Mesenchymal stem cell (in vitro differentiated cells and primary cell): ENCODE measurements around the gene NPFFR2.

ENCODE experiments used
- DNase-seq: peaks from one replicate; pipeline ENCODE4 v3.0.0-alpha.2; 2013
- H2AFZ ChIP-seq: one replicate; pipeline ENCODE4 v1.6.1; 2013; ENCODE audit warnings: low read depth, mild to moderate bottlenecking, control low read depth, inconsistent platforms, low read length, moderate library complexity
- H2AK5ac ChIP-seq: 2 replicates; pipeline ENCODE4 v1.6.1; 2013; ENCODE audit warnings: low read length, moderate library complexity, mild to moderate bottlenecking, inconsistent platforms; ENCODE audit not compliant: severe bottlenecking
- H2BK120ac ChIP-seq: one replicate; pipeline ENCODE4 v1.6.1; 2013; ENCODE audit warnings: low read depth, mild to moderate bottlenecking, inconsistent platforms, low read length, moderate library complexity
- H2BK12ac ChIP-seq, 2 experiments: one replicate each; pipeline ENCODE4 v1.6.1; 2013; ENCODE audit warnings: inconsistent platforms in 2 of 2, low read length in 2 of 2, mild to moderate bottlenecking in 2 of 2, moderate library complexity in 2 of 2, control low read depth in 1 of 2
- H2BK15ac ChIP-seq: one replicate; pipeline ENCODE4 v1.6.1; 2013; ENCODE audit warnings: mild to moderate bottlenecking, low read depth, inconsistent platforms; ENCODE audit not compliant: poor library complexity, severe bottlenecking
- H2BK5ac ChIP-seq: 2 replicates; pipeline ENCODE4 v1.6.1; 2013; ENCODE audit warnings: low read depth, mild to moderate bottlenecking, low read length, control low read depth, inconsistent platforms; ENCODE audit not compliant: poor library complexity, severe bottlenecking
- H3K14ac ChIP-seq, 2 experiments: one replicate each; pipeline ENCODE4 v1.6.1; 2013; ENCODE audit warnings: inconsistent platforms in 2 of 2, low read length in 2 of 2, control low read depth in 1 of 2, mild to moderate bottlenecking in 1 of 2, moderate library complexity in 1 of 2
- H3K18ac ChIP-seq, 2 experiments: one replicate each; pipeline ENCODE4 v1.6.1; 2013; ENCODE audit warnings: inconsistent platforms in 2 of 2, low read length in 2 of 2, control low read depth in 1 of 2, low read depth in 1 of 2, mild to moderate bottlenecking in 1 of 2
- H3K23ac ChIP-seq, 2 experiments: one replicate each; pipeline ENCODE4 v1.6.1; 2013; ENCODE audit warnings: inconsistent platforms in 2 of 2, low read length in 2 of 2, mild to moderate bottlenecking in 2 of 2, moderate library complexity in 2 of 2, control low read depth in 1 of 2
- H3K27ac ChIP-seq: 2 replicates; pipeline ENCODE4 v1.5.1; 2013; ENCODE audit warnings: mild to moderate bottlenecking, moderate library complexity, low read length, control low read depth, inconsistent platforms; ENCODE audit not compliant: poor library complexity, severe bottlenecking
- H3K27me3 ChIP-seq, 2 experiments: 2 replicates each; pipeline versions ENCODE4 v1.6.1 to v1.7.0; 2013; ENCODE audit warnings: low read length in 2 of 2, mild to moderate bottlenecking in 2 of 2, moderate library complexity in 2 of 2, control low read depth in 1 of 2, inconsistent platforms in 1 of 2; ENCODE audit not compliant: control insufficient read depth in 1 of 2, insufficient read depth in 1 of 2
- H3K36me3 ChIP-seq, 2 experiments: 2 replicates each; pipeline versions ENCODE4 v1.6.1 to v1.7.0; 2013; ENCODE audit warnings: low read length in 2 of 2, control low read depth in 1 of 2, inconsistent platforms in 1 of 2, low read depth in 1 of 2, mild to moderate bottlenecking in 1 of 2; ENCODE audit not compliant: insufficient read depth in 2 of 2, control insufficient read depth in 1 of 2
- H3K4ac ChIP-seq, 2 experiments: one replicate each; pipeline ENCODE4 v1.6.1; 2013; ENCODE audit warnings: inconsistent platforms in 2 of 2, low read length in 2 of 2, mild to moderate bottlenecking in 2 of 2, moderate library complexity in 2 of 2, control low read depth in 1 of 2, low read depth in 1 of 2
- H3K4me1 ChIP-seq: 2 replicates; pipeline ENCODE4 v1.6.1; 2013; ENCODE audit warnings: low read depth, low read length, control low read depth; ENCODE audit not compliant: control insufficient read depth, insufficient read depth
- H3K4me2 ChIP-seq: 2 replicates; pipeline ENCODE4 v1.6.1; 2013; ENCODE audit warnings: low read length, mild to moderate bottlenecking, inconsistent platforms; ENCODE audit not compliant: poor library complexity, severe bottlenecking
- H3K4me3 ChIP-seq, 2 experiments: 2 replicates each; pipeline versions ENCODE4 v1.5.1 to v1.7.0; 2013; ENCODE audit warnings: low read length in 2 of 2, mild to moderate bottlenecking in 2 of 2, control low read depth in 1 of 2, low read depth in 1 of 2; ENCODE audit not compliant: insufficient read depth in 1 of 2
- H3K79me1 ChIP-seq: replicated peaks from 2 replicates; pipeline ENCODE4 v1.6.1; 2013; ENCODE audit warnings: mild to moderate bottlenecking, control low read depth, low read length, inconsistent platforms; ENCODE audit not compliant: poor library complexity, severe bottlenecking
- H3K9ac ChIP-seq: 2 replicates; pipeline ENCODE4 v1.7.0; 2013; ENCODE audit warnings: mild to moderate bottlenecking, low read length, moderate library complexity
- H3K9me3 ChIP-seq: 2 replicates; pipeline ENCODE4 v1.7.0; 2013; ENCODE audit warnings: mild to moderate bottlenecking, low read length; ENCODE audit not compliant: control insufficient read depth
- H4K8ac ChIP-seq: one replicate; pipeline ENCODE4 v1.6.1; 2013; ENCODE audit warnings: inconsistent platforms, mild to moderate bottlenecking, low read length, moderate library complexity
- H4K91ac ChIP-seq: one replicate; pipeline ENCODE4 v1.6.1; 2013; ENCODE audit warnings: mild to moderate bottlenecking, low read length, inconsistent platforms
- WGBS: methylation state at CpG from one replicate; pipeline ENCODE4 v1.1.7; 2013; ENCODE audit warnings: mixed read lengths; 5-methylcytosine and 5-hydroxymethylcytosine counted together

The NPFFR2 gene

DNA sequence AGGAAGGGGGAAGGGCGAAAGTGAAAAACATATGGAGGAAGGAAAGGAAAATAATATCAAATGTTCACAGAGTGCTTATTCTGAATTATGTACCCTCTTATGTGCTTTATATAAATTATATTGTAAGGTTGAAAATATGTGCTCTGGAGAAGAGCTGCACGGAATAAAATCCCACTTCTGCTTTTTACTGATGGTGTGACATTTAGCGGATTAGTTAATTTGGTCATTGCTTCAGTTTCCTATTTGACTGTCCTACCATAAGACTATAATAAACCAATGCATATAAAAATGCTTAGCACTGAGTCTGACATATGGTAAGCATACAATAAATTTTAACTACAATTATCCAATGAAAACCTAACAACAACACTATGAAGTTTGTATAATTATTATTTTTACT lies 86.2 kb downstream of the NPFFR2 start:
- H3K79me1 ChIP-seq = no peaks in the 10 kb centered on the region
- no peak overlapping the region for H3K4me3 ChIP-seq
- H3K18ac ChIP-seq = no peak overlapping the region
- no peak overlapping the region for H3K9ac ChIP-seq
- no peak overlapping the region for H2BK5ac ChIP-seq
- H3K4me1 ChIP-seq = peaks cover 7% of the 10 kb centered on the region
- H2BK15ac ChIP-seq = no peak overlapping the region
- no peak overlapping the region for H3K14ac ChIP-seq
- H3K27me3 ChIP-seq = no peaks in the 10 kb centered on the region
- no peak overlapping the region for H2AFZ ChIP-seq
- no peak for DNase-seq
- H2BK12ac ChIP-seq = no peak overlapping the region
- no peak overlapping the region for H2BK120ac ChIP-seq
- no peak overlapping the region for H3K4me2 ChIP-seq
- 57% methylated on average over 1 of the region's 3 CpGs for WGBS
- no peak overlapping the region for H2AK5ac ChIP-seq
- H4K8ac ChIP-seq = no peak overlapping the region
- H3K36me3 ChIP-seq = no peaks in the 10 kb centered on the region
- no peak overlapping the region for H3K23ac ChIP-seq
- no peak overlapping the region for H4K91ac ChIP-seq
- no peak overlapping the region for H3K27ac ChIP-seq
- no peak overlapping the region for H3K4ac ChIP-seq
- no peaks in the 10 kb centered on the region for H3K9me3 ChIP-seq

DNA sequence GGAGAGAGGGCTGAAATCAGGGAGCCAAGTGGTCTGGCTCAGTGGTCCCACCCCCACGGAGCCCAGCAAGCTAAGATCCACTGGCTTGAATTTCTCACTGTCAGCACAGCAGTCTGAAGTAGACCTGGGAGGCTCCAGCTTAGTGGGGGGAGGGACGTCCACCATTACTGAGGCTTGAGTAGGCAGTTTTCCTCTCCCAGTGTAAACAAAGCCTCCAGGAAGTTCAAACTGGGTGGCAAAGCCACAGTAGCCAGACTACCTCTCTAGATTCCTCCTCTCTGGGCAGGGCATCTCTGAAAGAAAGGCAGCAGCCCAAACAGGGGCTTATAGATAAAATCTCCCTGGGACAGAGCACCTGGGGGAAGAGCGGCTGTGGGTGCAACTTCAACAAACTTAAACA lies 88.1 kb downstream of the NPFFR2 start:
- WGBS = 33% methylated on average over 3 of the region's 3 CpGs
- no peak overlapping the region for H3K27ac ChIP-seq
- DNase-seq = peak; percentile 46

DNA sequence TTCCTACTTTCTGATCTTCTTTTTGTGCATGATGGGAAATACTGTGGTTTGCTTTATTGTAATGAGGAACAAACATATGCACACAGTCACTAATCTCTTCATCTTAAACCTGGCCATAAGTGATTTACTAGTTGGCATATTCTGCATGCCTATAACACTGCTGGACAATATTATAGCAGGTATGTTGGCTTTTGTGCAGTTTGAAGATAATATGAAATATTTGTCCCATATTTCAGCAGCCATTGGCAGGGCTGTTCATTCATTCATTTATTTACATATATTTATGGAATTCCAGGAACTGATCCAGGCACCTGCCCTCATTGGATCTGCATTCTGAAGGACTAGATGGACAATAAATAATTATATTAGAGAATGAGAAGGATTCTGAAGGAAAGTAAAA lies 96.9 kb downstream of the NPFFR2 start:
- Histone ChIP-seq H4K8ac (no peak overlapping the region), H3K4me2 (no peak overlapping the region), H3K4ac (no peak overlapping the region), H3K4me1 (no peaks in the 10 kb centered on the region), H2AK5ac (no peak overlapping the region), H3K79me1 (no peaks in the 10 kb centered on the region), H2BK12ac (no peak overlapping the region), H3K36me3 (no peaks in the 10 kb centered on the region), H2BK5ac (no peak overlapping the region), H3K23ac (no peak overlapping the region), H3K4me3 (no peak overlapping the region), H3K14ac (no peak overlapping the region), H3K18ac (no peak overlapping the region), H4K91ac (no peak overlapping the region), H2BK120ac (no peak overlapping the region), H2BK15ac (no peak overlapping the region), H3K9ac (no peak overlapping the region), H3K27ac (no peak overlapping the region), H3K27me3 (no peaks in the 10 kb centered on the region), H3K9me3 (no peaks in the 10 kb centered on the region), H2AFZ (no peak overlapping the region)
- DNase-seq = no peak

More for the DNA sequence above, 88.1 kb downstream of the NPFFR2 start:
- peaks cover 7% of the 10 kb centered on the region for H3K4me1 ChIP-seq
- no peak overlapping the region for H3K23ac ChIP-seq
- H2BK120ac ChIP-seq = peak overlapping the region; percentile 54
- no peak overlapping the region for H4K91ac ChIP-seq
- no peaks in the 10 kb centered on the region for H3K79me1 ChIP-seq
- H3K9ac ChIP-seq = no peak overlapping the region
- peak overlapping the region; percentile 70 to 72 for H3K18ac ChIP-seq
- no peak overlapping the region for H2BK15ac ChIP-seq
- H4K8ac ChIP-seq = peak overlapping the region; percentile 19
- H3K4ac ChIP-seq = peak overlapping the region in 1 of 2 experiments; percentile 57
- H3K4me2 ChIP-seq = no peak overlapping the region
- peak overlapping the region; percentile 63 to 77 for H2BK12ac ChIP-seq
- peak overlapping the region; percentile 42 for H2AFZ ChIP-seq
- H3K9me3 ChIP-seq = no peaks in the 10 kb centered on the region
- no peak overlapping the region for H2AK5ac ChIP-seq
- H3K27me3 ChIP-seq = no peaks in the 10 kb centered on the region
- no peak overlapping the region for H2BK5ac ChIP-seq
- no peak overlapping the region for H3K4me3 ChIP-seq
- no peak overlapping the region for H3K14ac ChIP-seq
- no peaks in the 10 kb centered on the region for H3K36me3 ChIP-seq

- Histone ChIP-seq H2BK120ac (no peak overlapping the region), H3K36me3 (no peaks in the 10 kb centered on the region)
- WGBS = 94% methylated on average over 6 of the region's 6 CpGs
Observed at GRCh38 chr4:72136429-72136828, 104.6 kb downstream of the NPFFR2 start.

More at GRCh38 chr4:72136429-72136828, 104.6 kb downstream of the NPFFR2 start:
- H3K9me3 ChIP-seq = no peaks in the 10 kb centered on the region
- no peak overlapping the region for H2BK5ac ChIP-seq
- no peak overlapping the region for H3K4me3 ChIP-seq
- H4K8ac ChIP-seq = no peak overlapping the region
- no peak overlapping the region for H2BK15ac ChIP-seq
- no peak overlapping the region for H3K14ac ChIP-seq
- no peak overlapping the region for H3K23ac ChIP-seq
- peak overlapping the region; percentile 66 for H3K27ac ChIP-seq
- no peak overlapping the region for H3K9ac ChIP-seq
- no peak overlapping the region for H2AK5ac ChIP-seq
- H2AFZ ChIP-seq = no peak overlapping the region
- H3K79me1 ChIP-seq = no peaks in the 10 kb centered on the region
- H4K91ac ChIP-seq = no peak overlapping the region
- H3K27me3 ChIP-seq = no peaks in the 10 kb centered on the region
- peak; percentile 22 for DNase-seq
- H3K4me1 ChIP-seq = peaks cover 2% of the 10 kb centered on the region
- no peak overlapping the region for H3K18ac ChIP-seq
- H3K4ac ChIP-seq = no peak overlapping the region
- H2BK12ac ChIP-seq = no peak overlapping the region
- no peak overlapping the region for H3K4me2 ChIP-seq
